BJ (cell line): ENCODE data around the gene TRABD2B. TPM values are rescaled to one million over a fixed set of nuclear protein-coding genes. Genes with fewer than 3 reads are reported as not detected.

ENCODE experiments used
- CTCF ChIA-PET: fragments of 350-600 bp; formaldehyde crosslinking; extraction: SDS; loops from one replicate; lab custom pipeline; 2021; ENCODE audit warnings: antibody characterized with exemption, inconsistent platforms; lab: Yijun Ruan, JAX
- POLR2A ChIA-PET: fragments of 300-600 bp; sonication (Branson Sonifier 250); formaldehyde crosslinking; extraction: SDS; loops from one replicate; lab custom pipeline; 2021; ENCODE audit warnings: antibody characterized with exemption; lab: Charles Lee
- DNase-seq: peaks from one replicate; pipeline ENCODE4 v3.0.0-alpha.2; 2011; ENCODE audit warnings: low read depth
- H3K27me3 ChIP-seq: 2 replicates; pipeline ENCODE4 v1.6.0; 2011; ENCODE audit warnings: low read length; ENCODE audit not compliant: control insufficient read depth, insufficient read depth
- H3K36me3 ChIP-seq: 2 replicates; pipeline ENCODE4 v1.5.1; 2011; ENCODE audit warnings: low read length; ENCODE audit not compliant: control insufficient read depth, insufficient read depth
- H3K4me3 ChIP-seq: 2 replicates; pipeline ENCODE4 v1.5.1; 2011; ENCODE audit warnings: low read depth, mild to moderate bottlenecking, control low read depth, low read length
- polyA plus RNA-seq: library from polyadenylated mRNA; depleted of rRNA; stranded (reverse); fragments of >200 nt; gene quantifications from 2 replicates; pipeline ENCODE4 v1.2.3, GENCODE V29; 2011
- TF ChIP-seq, protein P1 (sequence below): IDR thresholded peaks from 2 replicates; pipeline ENCODE4 v1.5.1; 2011; ENCODE audit warnings: low read depth, mild to moderate bottlenecking, control low read depth, inconsistent platforms, low read length, moderate library complexity; ENCODE audit not compliant: insufficient read depth

Gene TRABD2B
- polyA plus RNA-seq, 1 experiment, result not detected

DNA sequence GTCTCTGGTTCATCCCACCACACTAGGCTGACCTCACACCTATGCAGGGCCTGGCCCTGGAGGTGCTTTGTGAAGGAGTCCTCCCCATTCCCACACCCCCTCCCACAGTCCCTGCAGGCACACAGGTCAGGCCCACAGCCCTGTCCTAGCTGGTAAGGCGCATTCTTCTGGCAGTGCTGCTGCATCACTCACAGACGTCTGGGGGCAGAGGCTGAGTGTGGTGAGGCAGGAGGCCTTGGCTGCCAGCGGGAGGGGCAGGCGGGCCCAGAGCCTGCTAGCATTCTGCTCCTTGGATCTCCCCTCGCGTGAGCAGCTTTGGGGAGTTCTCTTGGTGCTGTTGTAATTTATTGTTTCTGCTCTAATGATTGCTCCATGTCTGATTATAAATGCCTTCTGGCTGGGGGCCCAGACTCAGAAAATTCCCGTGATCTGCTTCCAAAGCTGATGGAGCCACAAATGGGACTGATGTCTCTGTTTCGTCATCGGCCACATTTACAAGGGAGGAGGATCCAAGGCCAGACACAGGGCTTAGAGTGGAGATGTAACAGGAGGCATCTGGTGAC is 62.9 kb downstream of the TRABD2B start:
- ChIA-PET POLR2A (no interaction called here), CTCF (no interaction called here)
- no peak for DNase-seq
- H3K27me3 ChIP-seq, result no peaks in the 10 kb centered on the region
- H3K4me3 ChIP-seq, result no peak overlapping the region
- TF ChIP-seq, protein P1, sequence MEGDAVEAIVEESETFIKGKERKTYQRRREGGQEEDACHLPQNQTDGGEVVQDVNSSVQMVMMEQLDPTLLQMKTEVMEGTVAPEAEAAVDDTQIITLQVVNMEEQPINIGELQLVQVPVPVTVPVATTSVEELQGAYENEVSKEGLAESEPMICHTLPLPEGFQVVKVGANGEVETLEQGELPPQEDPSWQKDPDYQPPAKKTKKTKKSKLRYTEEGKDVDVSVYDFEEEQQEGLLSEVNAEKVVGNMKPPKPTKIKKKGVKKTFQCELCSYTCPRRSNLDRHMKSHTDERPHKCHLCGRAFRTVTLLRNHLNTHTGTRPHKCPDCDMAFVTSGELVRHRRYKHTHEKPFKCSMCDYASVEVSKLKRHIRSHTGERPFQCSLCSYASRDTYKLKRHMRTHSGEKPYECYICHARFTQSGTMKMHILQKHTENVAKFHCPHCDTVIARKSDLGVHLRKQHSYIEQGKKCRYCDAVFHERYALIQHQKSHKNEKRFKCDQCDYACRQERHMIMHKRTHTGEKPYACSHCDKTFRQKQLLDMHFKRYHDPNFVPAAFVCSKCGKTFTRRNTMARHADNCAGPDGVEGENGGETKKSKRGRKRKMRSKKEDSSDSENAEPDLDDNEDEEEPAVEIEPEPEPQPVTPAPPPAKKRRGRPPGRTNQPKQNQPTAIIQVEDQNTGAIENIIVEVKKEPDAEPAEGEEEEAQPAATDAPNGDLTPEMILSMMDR, result no peak
- no peaks in the 10 kb centered on the region for H3K36me3 ChIP-seq

DNA sequence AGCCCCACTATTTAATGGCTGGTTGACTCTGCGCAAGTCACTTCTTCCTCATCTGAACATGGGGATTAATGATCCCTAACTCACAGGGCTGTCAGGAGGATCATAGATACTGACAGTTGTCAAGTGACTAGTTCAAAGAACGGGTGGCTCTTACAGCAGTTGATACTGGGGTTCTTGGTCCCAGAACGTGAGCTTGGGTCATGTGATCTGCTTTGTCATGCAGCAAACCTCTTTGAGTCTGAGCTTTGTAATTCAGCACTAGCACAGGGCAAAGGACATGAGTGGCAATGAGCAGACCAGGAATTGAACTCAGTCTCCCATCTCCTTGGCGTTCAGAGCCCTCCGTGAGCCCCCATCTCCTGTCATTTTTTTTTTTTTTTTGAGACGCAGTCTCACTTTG is 64.4 kb downstream of the TRABD2B start:
- POLR2A ChIA-PET, result no interaction called here
- H3K27me3 ChIP-seq, result no peaks in the 10 kb centered on the region
- H3K36me3 ChIP-seq, result no peaks in the 10 kb centered on the region
- CTCF ChIA-PET, result no interaction called here
- TF ChIP-seq, protein P1, result no peak
- no peak for DNase-seq
- H3K4me3 ChIP-seq, result no peak overlapping the region

DNA sequence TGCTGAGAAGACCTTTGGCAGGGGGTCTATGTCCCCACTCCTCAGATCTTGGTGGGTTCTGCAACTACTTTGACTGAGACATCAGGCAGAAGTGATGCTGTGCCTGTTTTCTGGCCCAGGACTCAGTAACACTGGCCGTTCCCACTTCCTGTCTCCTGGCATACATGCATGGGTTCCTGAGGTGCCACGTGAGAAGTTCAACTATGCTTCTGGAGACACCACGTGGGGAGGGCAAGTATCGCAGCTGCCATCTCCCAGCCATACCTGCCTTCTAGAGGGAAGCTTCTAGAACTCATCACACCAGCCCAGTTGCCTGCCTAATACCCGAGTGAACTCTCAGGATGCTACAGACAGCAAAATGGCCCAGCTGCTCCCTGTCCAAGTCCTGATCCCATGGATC is 65.8 kb downstream of the TRABD2B start:
- Histone ChIP-seq H3K27me3 (no peaks in the 10 kb centered on the region), H3K4me3 (no peak overlapping the region), H3K36me3 (no peaks in the 10 kb centered on the region)
- ChIA-PET CTCF (interaction anchor here (0.7 kb wide), 1 partner anchor 21 kb away, joined by 3 read pairs; no protein-coding TSS in a partner anchor), POLR2A (no interaction called here)
- TF ChIP-seq, protein P1, result no peak
- DNase-seq, result no peak

DNA sequence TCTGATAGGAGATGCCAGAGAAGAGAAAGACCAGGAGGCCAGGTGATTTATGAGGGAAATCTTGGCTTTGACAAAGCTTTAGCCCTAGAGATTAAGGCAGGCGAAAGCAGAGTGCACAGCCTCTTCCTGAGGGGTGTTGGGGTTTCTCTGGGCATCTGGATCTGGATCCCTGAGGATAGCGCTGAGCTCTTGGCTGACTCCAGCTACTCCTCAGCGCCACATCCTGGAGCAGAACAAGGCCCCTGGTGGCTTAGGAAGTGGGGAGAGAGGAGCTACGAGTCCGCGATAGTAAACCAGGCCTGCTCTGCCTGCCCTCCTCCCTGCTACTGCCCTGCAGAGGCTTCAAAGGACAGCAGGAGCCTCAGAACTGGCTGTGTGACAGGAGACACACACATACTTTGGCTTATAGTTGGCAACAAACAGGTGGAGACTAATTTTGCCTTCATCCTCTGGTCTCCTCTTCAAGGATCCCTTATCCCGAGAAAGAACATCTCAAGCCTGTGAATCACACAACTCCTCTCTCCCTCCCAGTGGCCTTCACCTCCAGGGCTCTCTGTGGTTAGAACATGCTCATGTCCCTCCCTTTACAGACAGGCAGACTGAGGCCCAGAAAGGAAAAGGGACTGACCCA is 66.9 kb downstream of the TRABD2B start:
- ChIA-PET CTCF (no interaction called here), POLR2A (no interaction called here)
- DNase-seq, result no peak
- H3K36me3 ChIP-seq, result no peaks in the 10 kb centered on the region
- no peaks in the 10 kb centered on the region for H3K27me3 ChIP-seq
- no peak overlapping the region for H3K4me3 ChIP-seq
- TF ChIP-seq, protein P1, result no peak

DNA sequence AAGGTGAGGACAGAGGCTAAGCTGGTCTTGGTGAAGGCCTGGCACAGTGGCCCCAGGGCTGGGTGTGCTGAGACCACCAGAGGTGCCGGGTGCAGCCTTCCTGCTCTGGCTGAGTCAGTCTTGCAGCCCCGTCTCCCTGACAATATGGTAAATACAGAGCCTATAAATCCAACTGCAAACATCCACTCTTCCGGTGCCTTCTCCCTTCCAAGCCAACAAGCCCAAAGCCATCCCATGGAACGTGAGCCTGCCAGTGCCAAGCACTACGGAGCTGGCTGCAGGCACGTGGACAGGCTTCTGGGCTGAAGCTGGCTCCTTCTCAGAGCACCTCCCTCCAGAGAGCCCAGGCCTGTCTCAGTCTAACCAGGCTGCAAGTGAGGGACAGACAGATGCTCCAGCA is 70.0 kb downstream of the TRABD2B start:
- no peak overlapping the region for H3K4me3 ChIP-seq
- H3K27me3 ChIP-seq, result no peaks in the 10 kb centered on the region
- TF ChIP-seq, protein P1, result no peak
- ChIA-PET CTCF (no interaction called here), POLR2A (no interaction called here)
- no peaks in the 10 kb centered on the region for H3K36me3 ChIP-seq
- no peak for DNase-seq
